ENCODE results near the gene KSR1. TPM values are rescaled to one million over a fixed set of nuclear protein-coding genes. Genes with fewer than 3 reads are reported as not detected.

Gene KSR1
- total RNA-seq, 4 donors from 2014 or later: 10.0 to 15.2 (median 13.9) TPM

DNA sequence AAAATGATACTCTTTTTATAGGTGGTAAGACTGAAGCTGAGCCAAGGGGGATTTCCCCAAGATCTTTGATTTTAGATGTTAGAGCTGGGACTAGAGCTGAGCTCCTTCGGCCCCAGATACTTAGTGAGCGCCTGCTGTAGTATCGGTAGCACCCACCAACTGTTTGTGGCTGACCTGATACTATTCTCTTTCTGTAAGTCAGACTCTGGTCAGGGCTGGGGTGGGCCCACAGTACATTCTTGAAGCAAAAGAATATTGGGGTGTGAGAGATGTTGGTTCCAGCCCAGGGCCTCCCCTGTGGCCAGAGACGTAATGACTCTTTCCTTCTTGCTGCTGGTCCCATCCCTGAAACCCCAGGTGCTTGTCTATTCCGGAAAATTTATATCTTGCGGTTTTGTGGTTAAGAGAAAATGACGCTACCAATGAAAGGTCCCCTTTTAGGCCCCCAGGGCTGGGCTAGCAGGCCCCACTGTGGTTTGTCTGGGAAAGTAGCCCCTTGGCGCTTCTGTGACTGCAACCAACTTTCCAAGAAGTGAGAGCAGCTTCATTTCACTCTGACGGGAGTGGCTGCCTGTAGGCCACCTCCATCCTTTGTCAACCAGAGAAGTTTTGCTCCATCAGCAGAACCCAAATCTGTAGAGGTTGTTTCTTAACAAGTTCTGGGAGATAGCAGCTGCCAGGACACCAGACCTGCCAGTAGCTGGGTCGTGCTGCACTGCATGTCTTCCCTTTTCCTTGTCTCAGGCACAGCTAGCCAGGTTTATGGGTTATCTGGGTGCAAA lies 88.3 kb downstream of the KSR1 start:
- no peak for TF ChIP-seq POLR2A (IDR thresholded peaks at IDR 0.05)
- no peak for TF ChIP-seq POLR2AphosphoS5 (IDR thresholded peaks at IDR 0.05)
- TF ChIP-seq, protein P1, sequence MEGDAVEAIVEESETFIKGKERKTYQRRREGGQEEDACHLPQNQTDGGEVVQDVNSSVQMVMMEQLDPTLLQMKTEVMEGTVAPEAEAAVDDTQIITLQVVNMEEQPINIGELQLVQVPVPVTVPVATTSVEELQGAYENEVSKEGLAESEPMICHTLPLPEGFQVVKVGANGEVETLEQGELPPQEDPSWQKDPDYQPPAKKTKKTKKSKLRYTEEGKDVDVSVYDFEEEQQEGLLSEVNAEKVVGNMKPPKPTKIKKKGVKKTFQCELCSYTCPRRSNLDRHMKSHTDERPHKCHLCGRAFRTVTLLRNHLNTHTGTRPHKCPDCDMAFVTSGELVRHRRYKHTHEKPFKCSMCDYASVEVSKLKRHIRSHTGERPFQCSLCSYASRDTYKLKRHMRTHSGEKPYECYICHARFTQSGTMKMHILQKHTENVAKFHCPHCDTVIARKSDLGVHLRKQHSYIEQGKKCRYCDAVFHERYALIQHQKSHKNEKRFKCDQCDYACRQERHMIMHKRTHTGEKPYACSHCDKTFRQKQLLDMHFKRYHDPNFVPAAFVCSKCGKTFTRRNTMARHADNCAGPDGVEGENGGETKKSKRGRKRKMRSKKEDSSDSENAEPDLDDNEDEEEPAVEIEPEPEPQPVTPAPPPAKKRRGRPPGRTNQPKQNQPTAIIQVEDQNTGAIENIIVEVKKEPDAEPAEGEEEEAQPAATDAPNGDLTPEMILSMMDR (IDR thresholded peaks at IDR 0.05): no peak
- TF ChIP-seq EP300 (IDR thresholded peaks at IDR 0.05): no peak
- H3K9me3 ChIP-seq: no peaks in the 10 kb centered on the region
- ATAC-seq: no peak
- no peaks in the 10 kb centered on the region for H3K36me3 ChIP-seq
- H3K27ac ChIP-seq: no peak overlapping the region
- 93% methylated on average over 6 of the region's 10 CpGs; no CpG with 5 or more reads in 1 of the 2 donors for WGBS, 2 donors (ENCODE audit: low coverage in 1 of 2)
- H3K27me3 ChIP-seq: no peaks in the 10 kb centered on the region
- no peak overlapping the region for H3K4me3 ChIP-seq
- peaks cover 0 to 36% (median 7%) of the 10 kb centered on the region in 3 donors for H3K4me1 ChIP-seq

DNA sequence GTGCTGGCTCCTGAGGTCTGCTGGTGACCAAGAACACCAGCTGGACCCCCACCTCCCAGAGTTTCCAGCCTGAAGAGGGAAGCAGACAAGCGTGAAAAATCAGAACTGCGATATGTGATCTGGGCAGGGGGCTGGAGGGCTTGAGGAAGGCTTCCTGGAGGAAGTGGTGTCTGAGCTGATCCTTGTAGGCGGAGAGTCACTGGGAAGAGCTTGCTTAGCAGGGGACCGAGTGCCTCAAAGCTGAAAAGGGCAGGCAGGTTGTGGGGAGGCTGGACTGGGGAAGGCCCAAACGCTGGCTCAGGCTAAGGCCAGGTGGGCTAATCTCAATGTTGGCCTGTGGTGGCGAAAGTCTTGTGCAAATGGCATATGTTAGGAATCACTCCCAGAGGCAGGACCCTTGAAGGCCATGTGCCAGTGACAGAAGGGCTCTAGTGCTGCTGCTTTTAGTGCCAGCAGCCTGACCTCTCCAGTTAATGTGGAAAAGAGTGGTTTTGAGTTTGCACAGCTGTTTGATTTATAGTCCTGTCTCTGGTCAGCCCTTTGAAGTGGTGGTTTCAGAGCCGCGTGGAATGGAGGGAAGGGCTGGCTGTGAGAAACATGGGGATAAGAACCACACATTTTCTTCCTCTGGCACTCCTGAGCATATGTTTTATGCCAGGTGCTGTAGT lies 89.4 kb downstream of the KSR1 start:
- 64 to 90% methylated on average over 3 to 5 of the region's 8 CpGs for WGBS, 2 donors (ENCODE audit: low coverage in 1 of 2)
- Histone ChIP-seq H3K36me3 (no peaks in the 10 kb centered on the region), H3K4me1 (peaks cover 0 to 24% (median 0%) of the 10 kb centered on the region in 3 donors), H3K27me3 (no peaks in the 10 kb centered on the region), H3K9me3 (no peaks in the 10 kb centered on the region), H3K4me3 (no peak overlapping the region), H3K27ac (no peak overlapping the region)
- no peak for TF ChIP-seq POLR2AphosphoS5 (IDR thresholded peaks at IDR 0.05)
- TF ChIP-seq POLR2A (IDR thresholded peaks at IDR 0.05): no peak
- TF ChIP-seq, protein P1 (IDR thresholded peaks at IDR 0.05): no peak
- no peak for TF ChIP-seq EP300 (IDR thresholded peaks at IDR 0.05)
- no peak for ATAC-seq

- 83 to 86% methylated on average over 1 to 5 of the region's 7 CpGs for WGBS, 2 donors (ENCODE audit: low coverage in 1 of 2)
- Histone ChIP-seq H3K27me3 (no peaks in the 10 kb centered on the region), H3K4me1 (peaks cover 0 to 16% (median 0%) of the 10 kb centered on the region in 3 donors), H3K36me3 (peaks cover 0 to 4% of the 10 kb centered on the region in 2 donors), H3K4me3 (no peak overlapping the region), H3K9me3 (no peaks in the 10 kb centered on the region), H3K27ac (no peak overlapping the region)
- TF ChIP-seq, protein P1 (IDR thresholded peaks at IDR 0.05): no peak
- TF ChIP-seq POLR2A (IDR thresholded peaks at IDR 0.05) (no peak), EP300 (IDR thresholded peaks at IDR 0.05) (no peak), POLR2AphosphoS5 (IDR thresholded peaks at IDR 0.05) (no peak)
- ATAC-seq: no peak
These were observed 90.5 kb downstream of the KSR1 start for GRCh38 chr17:27546624-27547300.

GRCh38 chr17:27547301-27547683 lies 91.0 kb downstream of the KSR1 start:
- Histone ChIP-seq H3K9me3 (no peaks in the 10 kb centered on the region), H3K4me3 (no peak overlapping the region), H3K4me1 (peaks cover 0 to 16% (median 0%) of the 10 kb centered on the region in 3 donors), H3K27me3 (no peaks in the 10 kb centered on the region), H3K27ac (no peak overlapping the region), H3K36me3 (peaks cover 0 to 4% of the 10 kb centered on the region in 2 donors)
- no peak for TF ChIP-seq POLR2A (IDR thresholded peaks at IDR 0.05)
- TF ChIP-seq EP300 (IDR thresholded peaks at IDR 0.05): no peak
- TF ChIP-seq, protein P1 (IDR thresholded peaks at IDR 0.05): no peak
- TF ChIP-seq POLR2AphosphoS5 (IDR thresholded peaks at IDR 0.05): no peak
- no peak for ATAC-seq
- 49 to 100% methylated on average over 1 to 4 of the region's 4 CpGs for WGBS, 2 donors (ENCODE audit: low coverage in 1 of 2)
